GM23248 (cell line): ENCODE data around the gene MC1R. TPM values are rescaled to one million over a fixed set of nuclear protein-coding genes. Genes with fewer than 3 reads are reported as not detected.
"Not testable (repeated sequence)": the region's sequence is repeated elsewhere in the genome, so short reads cannot be mapped to it uniquely, and the experiment has no call there.

Experiments
- DNase-seq: peaks from one replicate; pipeline ENCODE4 v3.0.0-alpha.2; 2015
- H2AFZ ChIP-seq: fragments of 200-600 bp; sonication (generic); 2 replicates; pipeline ENCODE4 v1.6.1; 2016; ENCODE audit warnings: antibody characterized with exemption
- H3F3A ChIP-seq: fragments of 200-600 bp; sonication (generic); 2 replicates; pipeline ENCODE4 v1.6.1; 2016; ENCODE audit warnings: mild to moderate bottlenecking, antibody characterized with exemption, mixed run types; ENCODE audit not compliant: insufficient read depth
- H3K27ac ChIP-seq: fragments of 200-600 bp; sonication (generic); 2 replicates; pipeline ENCODE4 v1.5.1; 2016; ENCODE audit warnings: mild to moderate bottlenecking
- H3K27me3 ChIP-seq: fragments of 200-600 bp; sonication (generic); replicated peaks from 2 replicates; pipeline ENCODE4 v1.6.1; 2016; ENCODE audit warnings: mild to moderate bottlenecking; ENCODE audit not compliant: insufficient read depth
- H3K36me3 ChIP-seq: fragments of 200-600 bp; sonication (generic); 2 replicates; pipeline ENCODE4 v1.6.1; 2016; ENCODE audit warnings: low read depth, mild to moderate bottlenecking
- H3K4me1 ChIP-seq: fragments of 200-600 bp; sonication (generic); 2 replicates; pipeline ENCODE4 v1.6.1; 2016; ENCODE audit warnings: mild to moderate bottlenecking; ENCODE audit not compliant: insufficient read depth
- H3K4me2 ChIP-seq: fragments of 200-600 bp; sonication (generic); one replicate; pipeline ENCODE4 v1.6.1; 2016; ENCODE audit warnings: mild to moderate bottlenecking; ENCODE audit not compliant: unreplicated experiment
- H3K4me3 ChIP-seq: fragments of 200-600 bp; sonication (generic); 2 replicates; pipeline ENCODE4 v1.5.1; 2016; ENCODE audit warnings: mild to moderate bottlenecking
- H3K79me2 ChIP-seq: fragments of 200-600 bp; sonication (generic); 2 replicates; pipeline ENCODE4 v1.6.1; 2016; ENCODE audit warnings: mild to moderate bottlenecking; ENCODE audit not compliant: insufficient read depth
- H3K9ac ChIP-seq: fragments of 200-600 bp; sonication (generic); 2 replicates; pipeline ENCODE4 v1.6.1; 2016; ENCODE audit warnings: mild to moderate bottlenecking
- H3K9me2 ChIP-seq: fragments of 200-600 bp; sonication (generic); 2 replicates; pipeline ENCODE4 v1.6.1; 2016; ENCODE audit warnings: mixed run types, mild to moderate bottlenecking, moderate library complexity; ENCODE audit not compliant: insufficient read depth
- H3K9me3 ChIP-seq: fragments of 200-600 bp; sonication (generic); one replicate; pipeline ENCODE4 v1.6.1; 2017; ENCODE audit warnings: low read depth
- H4K20me1 ChIP-seq: fragments of 200-600 bp; sonication (generic); 2 replicates; pipeline ENCODE4 v1.6.0; 2016; ENCODE audit not compliant: insufficient read depth
- EZH2 ChIP-seq: fragments of 200-600 bp; sonication (generic); IDR thresholded peaks from 2 replicates; pipeline ENCODE4 v1.6.1; 2018; ENCODE audit warnings: antibody characterized with exemption, mild to moderate bottlenecking; ENCODE audit not compliant: insufficient read depth, poor library complexity, severe bottlenecking
- EZH2phosphoT487 ChIP-seq: fragments of 200-600 bp; sonication (generic); IDR thresholded peaks from 2 replicates; pipeline ENCODE4 v1.6.1; 2018; ENCODE audit warnings: antibody characterized with exemption, moderate library complexity, mild to moderate bottlenecking, low read depth; ENCODE audit not compliant: insufficient read depth
- WGBS, 2 experiments: methylation state at CpG; one replicate each; pipeline ENCODE4 v1.1.6; 2015 to 2017; ENCODE audit warnings: low lambda C conversion rate in 2 of 2, low coverage in 1 of 2; ENCODE audit errors: missing lambda C conversion rate in 2 of 2; 5-methylcytosine and 5-hydroxymethylcytosine counted together
- in situ Hi-C: fragments of 300-500 bp; cut with MboI; formaldehyde crosslinking; loops from 2 replicates; pipeline ENCODE4 v1.15.0; 2020
- polyA plus RNA-seq: library from polyadenylated mRNA; unstranded; fragments of >200 nt; fragmentation: Nextera tagmentation; extraction: Ambion mirVana; gene quantifications from 2 replicates; pipeline ENCODE4 v1.2.1, GENCODE V29; 2016
- total RNA-seq: library from RNA; depleted of rRNA; stranded (reverse); fragments of >200 nt; shearing (Covaris generic); gene quantifications from 2 replicates; pipeline ENCODE4 v1.2.3, GENCODE V29; 2014; rRNA removed

The MC1R gene
- total and polyA plus RNA-seq, 2 experiments from 2014 or later: 3.8 to 5.6 TPM

- WGBS, 2 experiments: 81 to 86% methylated on average over 8 to 9 of the region's 9 CpGs
- H3K4me3 ChIP-seq: no peak overlapping the region
- no peak overlapping the region for H2AFZ ChIP-seq
- H3K36me3 ChIP-seq: no peaks in the 10 kb centered on the region
- H3F3A ChIP-seq: peaks cover 6% of the 10 kb centered on the region; the same call in 1 of the 2 replicates
- in situ Hi-C loops: no loop called here
- no peaks in the 10 kb centered on the region for H4K20me1 ChIP-seq
- no peak overlapping the region for H3K4me2 ChIP-seq
- H3K27ac ChIP-seq: no peak overlapping the region
- no peak for DNase-seq
- no peak overlapping the region for H3K9ac ChIP-seq
- H3K9me2 ChIP-seq: no peaks in the 10 kb centered on the region
- no peak for TF ChIP-seq EZH2
- no peak for TF ChIP-seq EZH2phosphoT487
- no peaks in the 10 kb centered on the region for H3K27me3 ChIP-seq
- no peaks in the 10 kb centered on the region for H3K9me3 ChIP-seq
- peaks cover 9% of the 10 kb centered on the region; the same call in 1 of the 2 replicates for H3K4me1 ChIP-seq
- peaks cover 21% of the 10 kb centered on the region for H3K79me2 ChIP-seq
Measured at GRCh38 chr16:89966756-89967155, 48.1 kb downstream of the MC1R start.

GRCh38 chr16:89967436-89967835 lies 48.8 kb downstream of the MC1R start:
- H3K4me3 ChIP-seq, H3K9me3 ChIP-seq, H2AFZ ChIP-seq, H3K4me2 ChIP-seq, H3F3A ChIP-seq, H3K9ac ChIP-seq, in situ Hi-C loops, H4K20me1 ChIP-seq, H3K27ac ChIP-seq, H3K36me3 ChIP-seq, H3K27me3 ChIP-seq, H3K9me2 ChIP-seq, DNase-seq: not testable (repeated sequence)
- 73 to 78% methylated on average over 5 of the region's 5 CpGs for WGBS, 2 experiments
- H3K4me1 ChIP-seq: peaks cover 11% of the 10 kb centered on the region; the same call in 1 of the 2 replicates
- peaks cover 25% of the 10 kb centered on the region for H3K79me2 ChIP-seq

GRCh38 chr16:89968074-89968473 lies 49.4 kb downstream of the MC1R start:
- in situ Hi-C loops, H3K36me3 ChIP-seq, H3K9ac ChIP-seq, DNase-seq, H2AFZ ChIP-seq, H3K27ac ChIP-seq, H4K20me1 ChIP-seq, H3K27me3 ChIP-seq, H3K9me3 ChIP-seq, H3K4me3 ChIP-seq, H3K4me2 ChIP-seq, H3F3A ChIP-seq, H3K9me2 ChIP-seq: not testable (repeated sequence)
- Histone ChIP-seq H3K79me2 (peaks cover 29% of the 10 kb centered on the region), H3K4me1 (peaks cover 11% of the 10 kb centered on the region; the same call in 1 of the 2 replicates)
- WGBS, 2 experiments: 81 to 83% methylated on average over 11 of the region's 11 CpGs

- no peaks in the 10 kb centered on the region for H3K9me2 ChIP-seq
- no peak for TF ChIP-seq EZH2
- no peak for TF ChIP-seq EZH2phosphoT487
- no peak overlapping the region for H2AFZ ChIP-seq
- peaks cover 47% of the 10 kb centered on the region for H3K79me2 ChIP-seq
- no peak overlapping the region for H3K4me2 ChIP-seq
- DNase-seq: no peak
- in situ Hi-C loops: no loop called here
- no peaks in the 10 kb centered on the region for H3K36me3 ChIP-seq
- no peak overlapping the region for H3K4me3 ChIP-seq
- peaks cover 17% of the 10 kb centered on the region for H3K4me1 ChIP-seq
- H3K9ac ChIP-seq: no peak overlapping the region
- WGBS, 2 experiments: 97 to 98% methylated on average over 6 of the region's 6 CpGs
- peaks cover 6% of the 10 kb centered on the region; the same call in 1 of the 2 replicates for H3F3A ChIP-seq
- H3K27ac ChIP-seq: no peak overlapping the region
- H4K20me1 ChIP-seq: no peaks in the 10 kb centered on the region
- no peaks in the 10 kb centered on the region for H3K9me3 ChIP-seq
- H3K27me3 ChIP-seq: no peaks in the 10 kb centered on the region
Measured at GRCh38 chr16:89969741-89970410, 51.2 kb downstream of the MC1R start.

Other genes starting within 250 kb of the MC1R start
- gene CDK10, start 232.2 kb upstream of the MC1R start, total RNA-seq: 43.8 and 49.6 TPM in 2 replicates
- 51.9 and 52.8 TPM in 2 replicates for gene CDK10, start 232.2 kb upstream of the MC1R start, polyA plus RNA-seq
- 19.2 and 27.5 TPM in 2 replicates for gene SPATA2L, start 217.2 kb upstream of the MC1R start, total RNA-seq
- 10.3 and 12.7 TPM in 2 replicates for gene SPATA2L, start 217.2 kb upstream of the MC1R start, polyA plus RNA-seq
- gene VPS9D1, start 198.0 kb upstream of the MC1R start, total RNA-seq: 15.8 and 19.5 TPM in 2 replicates
- gene VPS9D1, start 198.0 kb upstream of the MC1R start, polyA plus RNA-seq: 4.8 and 5.6 TPM in 2 replicates
- 12.0 and 19.3 TPM in 2 replicates for gene ZNF276, start 197.3 kb upstream of the MC1R start, total RNA-seq
- 4.2 and 4.3 TPM in 2 replicates for gene ZNF276, start 197.3 kb upstream of the MC1R start, polyA plus RNA-seq
- gene FANCA, start 102.2 kb upstream of the MC1R start, total RNA-seq: 10.6 and 12.4 TPM in 2 replicates
- gene FANCA, start 102.2 kb upstream of the MC1R start, polyA plus RNA-seq: 6.5 and 7.9 TPM in 2 replicates
- 3.6 TPM in 1 of 2 replicates, not detected in the other for gene SPIRE2, start 90.4 kb upstream of the MC1R start, total RNA-seq
- 0.55 and 0.79 TPM in 2 replicates for gene SPIRE2, start 90.4 kb upstream of the MC1R start, polyA plus RNA-seq
- 143 and 166 TPM in 2 replicates for gene TCF25, start 45.3 kb upstream of the MC1R start, total RNA-seq
- 162 and 165 TPM in 2 replicates for gene TCF25, start 45.3 kb upstream of the MC1R start, polyA plus RNA-seq
- gene TUBB3, start 4.5 kb downstream of the MC1R start, total RNA-seq: 215 and 225 TPM in 2 replicates
- 95.8 and 96.4 TPM in 2 replicates for gene TUBB3, start 4.5 kb downstream of the MC1R start, polyA plus RNA-seq
- 65.8 and 106 TPM in 2 replicates for gene DEF8, start 29.9 kb downstream of the MC1R start, total RNA-seq
- 85.3 and 88.9 TPM in 2 replicates for gene DEF8, start 29.9 kb downstream of the MC1R start, polyA plus RNA-seq
- gene DBNDD1, start 100.6 kb downstream of the MC1R start, total RNA-seq: 2.0 and 3.1 TPM in 2 replicates
- gene DBNDD1, start 100.6 kb downstream of the MC1R start, polyA plus RNA-seq: 1.4 and 1.6 TPM in 2 replicates
- not detected in 2 replicates for gene PRDM7, start 158.5 kb downstream of the MC1R start, total RNA-seq
- gene PRDM7, start 158.5 kb downstream of the MC1R start, polyA plus RNA-seq: not detected in 2 replicates